ENCODE results near the gene AGGF1.
"Not testable (repeated sequence)": the region's sequence is repeated elsewhere in the genome, so short reads cannot be mapped to it uniquely, and the experiment has no call there.

The AGGF1 gene

GRCh38 chr5:77087484-77088261, 57.5 kb downstream of the AGGF1 start:
- no peak for DNase-seq

GRCh38 chr5:77095189-77095588, 65.0 kb downstream of the AGGF1 start:
- no peak for DNase-seq

GRCh38 chr5:77101298-77101697, 71.1 kb downstream of the AGGF1 start:
- no peak for DNase-seq

- no peak for DNase-seq
Measured at GRCh38 chr5:77102549-77102948, 72.3 kb downstream of the AGGF1 start.

- no peak for DNase-seq
Measured at GRCh38 chr5:77103457-77103856, 73.3 kb downstream of the AGGF1 start.

GRCh38 chr5:77104813-77105212, 74.6 kb downstream of the AGGF1 start:
- DNase-seq = no peak

- not testable (repeated sequence) for DNase-seq
Measured at GRCh38 chr5:77107035-77107434, 76.8 kb downstream of the AGGF1 start.

Data from activated T-cell treated with anti-CD3 and anti-CD28 coated beads, Interleukin-2, amount 50 U/mL, for 48 hours (primary cell).